DND-41 (cell line): ENCODE measurements around the gene ANTKMT.

Experiments used
- EZH2 ChIP-seq: IDR thresholded peaks from 3 replicates; pipeline ENCODE4 v1.6.1; 2012; ENCODE audit warnings: borderline replicate concordance, low read depth, mild to moderate bottlenecking, moderate library complexity, low read length, inconsistent platforms; ENCODE audit not compliant: severe bottlenecking
- TF ChIP-seq, protein P1 (sequence below): IDR thresholded peaks from 2 replicates; pipeline ENCODE4 v1.5.1; 2012; ENCODE audit warnings: borderline replicate concordance, low read length, moderate library complexity, mild to moderate bottlenecking; ENCODE audit not compliant: poor library complexity, severe bottlenecking; ENCODE audit errors: extremely low read depth

DNA sequence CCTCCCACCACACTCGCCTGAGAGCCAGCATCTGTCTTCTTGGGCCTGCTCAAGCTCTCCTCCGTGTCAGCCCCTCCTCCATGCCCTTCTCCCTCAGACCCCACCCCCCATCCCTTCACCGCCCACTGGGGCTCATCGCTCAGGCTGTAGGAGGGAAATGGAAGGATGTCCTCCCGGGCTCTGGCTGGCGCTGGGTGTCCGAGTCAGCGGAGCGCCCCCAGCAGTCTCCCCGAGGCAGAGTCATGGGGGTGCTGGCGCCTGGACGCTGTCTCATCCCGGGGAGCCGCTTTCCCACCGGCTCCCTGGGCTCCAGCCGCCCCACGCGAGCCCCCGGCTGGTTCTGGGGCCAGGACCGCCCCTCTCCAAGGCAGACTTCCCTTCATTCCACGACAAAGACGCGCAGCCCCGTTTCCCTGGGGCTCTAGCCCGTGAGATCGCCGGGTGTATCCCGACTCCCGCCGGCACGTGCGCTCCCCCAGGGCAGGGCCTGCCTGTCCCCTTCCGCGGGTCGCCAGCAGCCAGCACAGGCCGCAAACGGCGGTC, 428 bp upstream of the ANTKMT start:
- no peak for TF ChIP-seq EZH2
- TF ChIP-seq, protein P1, sequence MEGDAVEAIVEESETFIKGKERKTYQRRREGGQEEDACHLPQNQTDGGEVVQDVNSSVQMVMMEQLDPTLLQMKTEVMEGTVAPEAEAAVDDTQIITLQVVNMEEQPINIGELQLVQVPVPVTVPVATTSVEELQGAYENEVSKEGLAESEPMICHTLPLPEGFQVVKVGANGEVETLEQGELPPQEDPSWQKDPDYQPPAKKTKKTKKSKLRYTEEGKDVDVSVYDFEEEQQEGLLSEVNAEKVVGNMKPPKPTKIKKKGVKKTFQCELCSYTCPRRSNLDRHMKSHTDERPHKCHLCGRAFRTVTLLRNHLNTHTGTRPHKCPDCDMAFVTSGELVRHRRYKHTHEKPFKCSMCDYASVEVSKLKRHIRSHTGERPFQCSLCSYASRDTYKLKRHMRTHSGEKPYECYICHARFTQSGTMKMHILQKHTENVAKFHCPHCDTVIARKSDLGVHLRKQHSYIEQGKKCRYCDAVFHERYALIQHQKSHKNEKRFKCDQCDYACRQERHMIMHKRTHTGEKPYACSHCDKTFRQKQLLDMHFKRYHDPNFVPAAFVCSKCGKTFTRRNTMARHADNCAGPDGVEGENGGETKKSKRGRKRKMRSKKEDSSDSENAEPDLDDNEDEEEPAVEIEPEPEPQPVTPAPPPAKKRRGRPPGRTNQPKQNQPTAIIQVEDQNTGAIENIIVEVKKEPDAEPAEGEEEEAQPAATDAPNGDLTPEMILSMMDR: peak; percentile 21
